ENCODE data around the gene CFAP157. TPM values are rescaled to one million over a fixed set of nuclear protein-coding genes. Genes with fewer than 3 reads are reported as not detected.

Gene CFAP157
- total RNA-seq, 1 donor from 2014 or later = not detected

- H3K4me3 ChIP-seq (ENCODE audit: low read depth, low read length) = no peak overlapping the region
- TF ChIP-seq CTCF (conservative IDR thresholded peaks at IDR 0.05; ENCODE audit: low read depth, low read length) = no peak
- DNase-seq (ENCODE audit: low read depth) = no peak
Measured at GRCh38 chr9:127720865-127721227, 14.1 kb downstream of the CFAP157 start.

- TF ChIP-seq CTCF (conservative IDR thresholded peaks at IDR 0.05; ENCODE audit: low read depth, low read length) = no peak
- H3K4me3 ChIP-seq (ENCODE audit: low read depth, low read length) = no peak overlapping the region
- no peak for DNase-seq (ENCODE audit: low read depth)
Measured at GRCh38 chr9:127721391-127721821, 14.6 kb downstream of the CFAP157 start.

- no peak overlapping the region for H3K4me3 ChIP-seq (ENCODE audit: low read depth, low read length)
- DNase-seq (ENCODE audit: low read depth) = no peak
- no peak for TF ChIP-seq CTCF (conservative IDR thresholded peaks at IDR 0.05; ENCODE audit: low read depth, low read length)
Measured at GRCh38 chr9:127722055-127722745, 15.4 kb downstream of the CFAP157 start.

- H3K4me3 ChIP-seq (ENCODE audit: low read depth, low read length) = no peak overlapping the region
- no peak for TF ChIP-seq CTCF (conservative IDR thresholded peaks at IDR 0.05; ENCODE audit: low read depth, low read length)
- no peak for DNase-seq (ENCODE audit: low read depth)
Measured at GRCh38 chr9:127723013-127723412, 16.2 kb downstream of the CFAP157 start.

GRCh38 chr9:127723444-127723843 lies 16.7 kb downstream of the CFAP157 start:
- no peak overlapping the region for H3K4me3 ChIP-seq (ENCODE audit: low read depth, low read length)
- no peak for TF ChIP-seq CTCF (conservative IDR thresholded peaks at IDR 0.05; ENCODE audit: low read depth, low read length)
- DNase-seq (ENCODE audit: low read depth) = no peak

- no peak for TF ChIP-seq CTCF (conservative IDR thresholded peaks at IDR 0.05; ENCODE audit: low read depth, low read length)
- no peak for DNase-seq (ENCODE audit: low read depth)
- H3K4me3 ChIP-seq (ENCODE audit: low read depth, low read length) = no peak overlapping the region
Measured at GRCh38 chr9:127724012-127724411, 17.2 kb downstream of the CFAP157 start.

- DNase-seq (ENCODE audit: low read depth) = no peak
- TF ChIP-seq CTCF (conservative IDR thresholded peaks at IDR 0.05; ENCODE audit: low read depth, low read length) = no peak
- no peak overlapping the region for H3K4me3 ChIP-seq (ENCODE audit: low read depth, low read length)
Measured at GRCh38 chr9:127726871-127727270, 20.1 kb downstream of the CFAP157 start.
